ENCODE measurements around the gene CWH43.
"Not testable (repeated sequence)": the region's sequence is repeated elsewhere in the genome, so short reads cannot be mapped to it uniquely, and the experiment has no call there.

CWH43 gene

GRCh38 chr4:48985976-48986653 lies at the start of gene CWH43:
Gene CWH43, plus strand, starts transcription at chr4:48986275. Its CDS starts 155 bp downstream, at chr4:48986430.
- peak within 1 kb of the TSS; percentile 44 for H3K27ac ChIP-seq
- DNase-seq (ENCODE audit: low read depth, low spot score) = no peak

- DNase-seq (ENCODE audit: low read depth, low spot score) = no peak
- no peak overlapping the region for H3K27ac ChIP-seq
Observed at GRCh38 chr4:48937033-48937432, 49.0 kb upstream of the CWH43 start.

- peak overlapping the region; percentile 84 for H3K27ac ChIP-seq
Observed at GRCh38 chr4:48938831-48939230, 47.2 kb upstream of the CWH43 start.

GRCh38 chr4:48939785-48940184 lies 46.3 kb upstream of the CWH43 start:
- peak; percentile 75 for DNase-seq (ENCODE audit: low read depth, low spot score)
- H3K27ac ChIP-seq = peak overlapping the region; percentile 84

More at GRCh38 chr4:48938831-48939230, 47.2 kb upstream of the CWH43 start:
- DNase-seq (ENCODE audit: low read depth, low spot score) = no peak

GRCh38 chr4:48943387-48943786 lies 42.7 kb upstream of the CWH43 start:
- no peak for DNase-seq (ENCODE audit: low read depth, low spot score)

GRCh38 chr4:48944252-48944651 lies 41.8 kb upstream of the CWH43 start:
- peak; percentile 52 for DNase-seq (ENCODE audit: low read depth, low spot score)
- H3K27ac ChIP-seq = peak overlapping the region; percentile 94

More at GRCh38 chr4:48943387-48943786, 42.7 kb upstream of the CWH43 start:
- H3K27ac ChIP-seq = peak overlapping the region; percentile 22

- peak overlapping the region; percentile 94 for H3K27ac ChIP-seq
- DNase-seq (ENCODE audit: low read depth, low spot score) = no peak
Observed at GRCh38 chr4:48944756-48945241, 41.3 kb upstream of the CWH43 start.

GRCh38 chr4:48945981-48946380 lies 40.1 kb upstream of the CWH43 start:
- no peak for DNase-seq (ENCODE audit: low read depth, low spot score)
- H3K27ac ChIP-seq = peak overlapping the region; percentile 94

- H3K27ac ChIP-seq = no peak overlapping the region
- DNase-seq (ENCODE audit: low read depth, low spot score) = no peak
Observed at GRCh38 chr4:48947731-48948130, 38.3 kb upstream of the CWH43 start.

- peak overlapping the region; percentile 80 for H3K27ac ChIP-seq
- no peak for DNase-seq (ENCODE audit: low read depth, low spot score)
Observed at GRCh38 chr4:48949086-48949485, 37.0 kb upstream of the CWH43 start.

GRCh38 chr4:48949518-48950219 lies 36.4 kb upstream of the CWH43 start:
- H3K27ac ChIP-seq = peak overlapping the region; percentile 80
- peak; percentile 80 for DNase-seq (ENCODE audit: low read depth, low spot score)

- no peak for DNase-seq (ENCODE audit: low read depth, low spot score)
- H3K27ac ChIP-seq = peak overlapping the region; percentile 95
Observed at GRCh38 chr4:48954314-48954713, 31.8 kb upstream of the CWH43 start.

- not testable (repeated sequence) for H3K27ac ChIP-seq; DNase-seq (ENCODE audit: low read depth, low spot score)
Observed at GRCh38 chr4:48957366-48957765, 28.7 kb upstream of the CWH43 start.

GRCh38 chr4:48958582-48958981 lies 27.5 kb upstream of the CWH43 start:
- peak overlapping the region; percentile 80 for H3K27ac ChIP-seq
- DNase-seq (ENCODE audit: low read depth, low spot score) = no peak

- DNase-seq (ENCODE audit: low read depth, low spot score) = peak; percentile 79
- H3K27ac ChIP-seq = peak overlapping the region; percentile 80
Observed at GRCh38 chr4:48960988-48961635, 25.0 kb upstream of the CWH43 start.

- DNase-seq (ENCODE audit: low read depth, low spot score) = no peak
- H3K27ac ChIP-seq = peak overlapping the region; percentile 80
Observed at GRCh38 chr4:48962636-48963035, 23.4 kb upstream of the CWH43 start.

GRCh38 chr4:48963042-48963679 lies 22.9 kb upstream of the CWH43 start:
- peak; percentile 53 for DNase-seq (ENCODE audit: low read depth, low spot score)

GRCh38 chr4:48967101-48967500 lies 19.0 kb upstream of the CWH43 start:
- no peak for DNase-seq (ENCODE audit: low read depth, low spot score)
- H3K27ac ChIP-seq = peak overlapping the region; percentile 94

More at GRCh38 chr4:48963042-48963679, 22.9 kb upstream of the CWH43 start:
- H3K27ac ChIP-seq = peak overlapping the region; percentile 80

GRCh38 chr4:48967631-48968030 lies 18.4 kb upstream of the CWH43 start:
- peak overlapping the region; percentile 94 for H3K27ac ChIP-seq
- DNase-seq (ENCODE audit: low read depth, low spot score) = peak; percentile 86

GRCh38 chr4:48968814-48969213 lies 17.3 kb upstream of the CWH43 start:
- peak overlapping the region; percentile 94 for H3K27ac ChIP-seq
- peak; percentile 83 for DNase-seq (ENCODE audit: low read depth, low spot score)
